GM18526 (cell line): ENCODE measurements around the gene PNMT.

Experiments used
- POLR2A ChIP-seq: IDR thresholded peaks from 3 replicates; pipeline ENCODE4 v1.6.1; 2011; ENCODE audit not compliant: insufficient read length; ENCODE audit errors: extremely low read depth

PNMT gene

GRCh38 chr17:39628655-39629493 is 39.4 kb upstream of the PNMT start:
- no peak for TF ChIP-seq POLR2A

GRCh38 chr17:39629494-39629880 is 38.8 kb upstream of the PNMT start:
- TF ChIP-seq POLR2A, result no peak

- TF ChIP-seq POLR2A, result no peak
Observed at GRCh38 chr17:39629898-39630297, 38.4 kb upstream of the PNMT start.

DNA sequence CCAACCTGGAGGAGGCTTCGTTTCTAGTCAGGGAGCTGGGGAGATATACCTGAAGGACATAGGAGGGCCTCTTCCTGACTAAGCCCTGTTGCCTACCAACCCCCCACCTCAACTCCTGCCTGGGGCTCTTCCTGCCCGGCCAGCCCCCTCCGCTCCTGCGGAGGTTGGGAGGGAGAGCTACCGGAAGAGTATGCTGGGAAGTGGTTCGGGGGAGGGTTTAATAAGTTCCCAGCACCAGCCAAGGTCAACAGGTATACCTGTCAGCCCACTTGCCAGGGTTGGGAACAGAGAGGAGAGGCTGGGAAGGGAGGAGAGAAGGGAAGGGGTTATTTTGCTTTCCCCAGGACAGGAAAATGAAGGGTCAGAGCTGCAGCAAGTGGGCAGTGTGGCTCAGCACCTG is 36.9 kb upstream of the PNMT start:
- TF ChIP-seq POLR2A, result no peak

DNA sequence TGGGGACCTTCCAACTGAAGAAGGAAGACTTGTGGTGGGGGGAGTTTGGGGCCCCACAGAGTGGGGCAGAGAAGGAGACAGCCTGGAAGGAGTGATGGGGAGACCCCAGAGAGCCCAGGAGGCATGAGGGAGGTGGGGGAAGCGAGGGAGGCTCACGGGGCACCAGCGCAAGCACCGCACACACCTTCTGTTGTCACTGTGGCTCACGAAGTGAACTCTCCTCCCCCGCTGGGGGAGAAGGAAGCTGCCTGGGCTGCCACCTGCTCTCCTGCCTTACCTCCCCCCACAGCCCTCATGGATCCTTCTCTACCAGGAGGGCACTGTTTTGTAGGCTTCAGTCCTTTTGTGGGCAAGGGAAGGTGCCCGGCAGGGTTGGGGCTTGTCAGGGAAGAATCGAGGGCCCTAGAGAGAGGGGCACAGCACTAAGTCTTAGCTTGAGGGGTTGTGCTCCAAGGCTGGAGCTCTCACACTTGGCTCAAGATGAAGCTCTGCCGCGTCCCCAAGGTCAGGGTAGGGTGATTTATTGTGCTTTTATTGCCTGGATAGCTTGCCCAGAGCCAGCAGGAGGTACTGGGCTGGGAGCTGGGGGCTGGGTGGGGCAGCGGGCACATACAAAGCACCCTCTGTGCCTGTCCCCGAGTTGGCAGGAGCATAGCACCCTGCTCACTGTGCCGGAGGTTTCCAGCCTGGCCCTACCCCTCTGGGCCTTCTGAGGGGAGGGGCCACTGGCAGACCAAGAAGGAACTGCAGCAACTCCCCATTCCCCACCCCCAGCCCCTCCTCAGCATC is 35.9 kb upstream of the PNMT start:
- no peak for TF ChIP-seq POLR2A

- TF ChIP-seq POLR2A, result no peak
Observed at GRCh38 chr17:39633570-39634183, 34.6 kb upstream of the PNMT start.

DNA sequence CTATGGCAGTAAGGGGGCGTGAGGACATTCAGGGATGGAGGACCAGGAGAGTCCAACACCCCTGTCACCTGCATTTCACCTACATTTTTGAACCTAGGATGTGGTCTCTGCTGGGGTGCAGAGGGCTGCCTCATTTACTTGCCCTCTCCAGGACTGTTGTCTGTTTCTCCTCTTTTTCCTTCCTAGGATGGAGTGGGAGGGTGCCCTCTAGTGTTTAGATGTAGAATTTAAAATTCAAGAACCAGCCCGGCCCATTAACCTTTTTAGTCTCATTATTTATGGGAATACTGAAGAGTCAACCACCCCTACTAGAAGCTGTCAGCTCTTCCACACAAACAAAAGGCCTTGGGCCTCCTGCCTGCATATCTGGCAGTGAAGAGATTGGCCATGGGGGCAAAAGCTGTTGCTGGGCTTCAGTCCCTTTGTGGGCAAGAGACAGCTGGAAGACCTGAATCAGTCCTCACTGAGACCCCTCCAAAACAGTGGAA is 33.8 kb upstream of the PNMT start:
- TF ChIP-seq POLR2A, result no peak

DNA sequence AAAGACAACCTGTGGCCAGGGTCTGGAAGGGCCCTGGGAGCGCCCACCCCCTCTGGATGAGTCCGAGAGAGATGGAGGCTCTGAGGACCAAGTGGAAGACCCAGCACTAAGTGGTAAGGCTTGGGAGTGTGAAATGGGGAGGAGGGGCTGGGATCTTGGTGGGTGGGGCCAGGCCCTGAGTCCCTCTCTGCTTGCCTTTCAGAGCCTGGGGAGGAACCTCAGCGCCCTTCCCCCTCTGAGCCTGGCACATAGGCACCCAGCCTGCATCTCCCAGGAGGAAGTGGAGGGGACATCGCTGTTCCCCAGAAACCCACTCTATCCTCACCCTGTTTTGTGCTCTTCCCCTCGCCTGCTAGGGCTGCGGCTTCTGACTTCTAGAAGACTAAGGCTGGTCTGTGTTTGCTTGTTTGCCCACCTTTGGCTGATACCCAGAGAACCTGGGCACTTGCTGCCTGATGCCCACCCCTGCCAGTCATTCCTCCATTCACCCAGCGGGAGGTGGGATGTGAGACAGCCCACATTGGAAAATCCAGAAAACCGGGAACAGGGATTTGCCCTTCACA is 32.6 kb upstream of the PNMT start:
- no peak for TF ChIP-seq POLR2A

DNA sequence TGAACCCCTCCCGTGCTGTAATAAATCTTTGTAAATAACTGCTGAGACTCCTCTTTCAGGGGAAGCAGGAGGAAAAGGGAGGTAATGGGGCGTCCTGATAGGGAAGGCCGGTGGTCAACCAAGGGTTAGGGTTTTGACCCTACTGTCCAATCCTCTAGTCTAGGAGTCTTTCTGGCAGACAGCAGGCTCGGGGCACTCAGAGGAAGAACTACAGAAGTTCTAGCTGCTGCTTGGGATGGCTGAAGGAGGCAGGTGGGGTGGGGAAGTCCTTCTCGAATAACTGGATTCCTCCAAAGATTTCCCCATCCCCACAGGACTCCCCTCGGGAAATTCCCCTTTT is 31.7 kb upstream of the PNMT start:
- TF ChIP-seq POLR2A, result no peak

- TF ChIP-seq POLR2A, result peak; percentile 67
Observed at GRCh38 chr17:39636927-39637736, 31.1 kb upstream of the PNMT start, which contains the start of gene STARD3. Gene STARD3 (plus strand): TSS chr17:39637144. CDS start chr17:39653532, 16,388 bp downstream.

DNA sequence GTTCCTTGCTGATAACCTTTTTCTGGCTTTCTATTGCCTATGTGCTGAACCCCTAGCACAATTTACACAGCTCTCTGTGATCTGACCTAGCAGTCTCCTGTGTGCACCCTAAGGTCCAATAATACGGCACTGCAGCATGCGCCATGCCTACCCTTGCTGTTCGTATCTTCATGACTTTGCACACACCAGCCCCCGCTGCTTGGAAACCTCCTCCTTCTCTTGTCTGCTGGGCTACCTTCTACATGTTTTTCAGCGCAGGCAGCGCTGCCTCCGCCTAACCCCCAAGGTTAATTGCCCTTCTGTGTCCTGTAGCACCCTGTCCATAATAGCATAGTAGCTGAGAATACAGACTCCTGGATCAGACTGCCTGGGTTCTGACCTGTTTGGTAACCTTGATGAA is 29.9 kb upstream of the PNMT start:
- no peak for TF ChIP-seq POLR2A

DNA sequence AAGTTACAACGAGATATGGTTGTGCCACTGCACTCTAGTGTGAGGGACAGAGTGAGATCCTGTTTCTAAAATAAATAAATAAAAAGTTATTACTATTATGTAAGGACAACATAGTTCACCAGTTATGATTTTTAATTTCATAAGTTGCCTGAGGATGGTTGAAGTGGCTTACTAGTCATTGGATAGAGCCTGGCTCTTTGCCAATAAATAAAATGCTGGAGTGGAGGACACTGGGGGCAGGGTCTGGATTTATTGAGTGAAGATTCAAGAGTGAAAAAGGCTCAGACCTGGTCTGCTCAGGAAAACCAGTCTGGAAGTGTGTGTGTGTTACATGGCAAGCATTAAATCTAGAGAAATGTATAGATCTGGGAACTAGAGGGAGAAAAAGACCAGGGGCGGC is 29.2 kb upstream of the PNMT start:
- no peak for TF ChIP-seq POLR2A

DNA sequence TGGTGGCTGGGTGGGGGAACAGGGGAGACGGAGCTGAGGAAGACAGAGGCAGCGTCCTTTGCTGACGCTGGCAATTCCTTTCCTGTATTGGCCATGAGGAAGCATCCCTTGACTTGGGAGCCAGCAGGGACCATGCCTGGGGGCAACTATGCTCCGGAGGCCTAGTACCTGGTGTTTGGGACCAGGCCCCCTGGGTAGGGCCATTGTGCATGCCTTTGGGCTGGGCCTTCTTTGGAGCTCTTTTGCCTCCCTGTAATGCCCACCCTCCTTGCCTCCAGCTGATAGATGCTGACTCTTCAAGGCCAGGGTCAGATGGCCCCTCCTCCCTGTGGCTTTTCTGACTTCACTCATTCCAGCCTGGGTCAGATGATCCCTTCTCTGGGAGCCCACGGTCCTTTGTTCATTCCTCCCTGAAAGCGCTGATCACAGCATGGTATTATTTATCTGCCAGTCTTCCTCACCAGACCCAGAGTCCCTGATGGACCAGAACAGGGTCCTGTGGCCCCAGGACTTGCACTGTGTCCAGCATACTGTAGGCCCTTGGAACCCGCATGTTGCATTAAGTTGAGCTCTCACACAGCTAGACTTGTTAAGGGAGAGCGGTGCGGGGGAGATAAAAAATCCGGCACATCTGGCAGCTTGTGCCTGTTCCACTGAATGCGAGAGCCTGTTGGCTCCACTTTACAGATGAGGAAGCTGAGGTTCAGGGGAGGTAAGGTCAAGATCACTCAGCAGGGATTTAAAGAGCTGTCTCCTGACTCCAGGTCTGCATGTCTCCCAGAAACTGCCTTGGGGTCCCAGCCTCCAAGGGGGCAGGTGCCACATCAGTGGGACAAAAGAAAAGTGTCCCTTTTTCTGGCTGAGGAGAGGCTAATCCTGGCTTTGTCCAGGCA is 28.4 kb upstream of the PNMT start:
- no peak for TF ChIP-seq POLR2A

GRCh38 chr17:39640591-39641031 is 27.6 kb upstream of the PNMT start:
- TF ChIP-seq POLR2A, result no peak

GRCh38 chr17:39641097-39641496 is 27.2 kb upstream of the PNMT start:
- no peak for TF ChIP-seq POLR2A
